NOMO-1 treated with DMSO at 0.1 percent for 48 hours (cell line): Measurements from ENCODE around the gene EP400.

Source experiments
- DNase-seq: peaks from one replicate; lab custom pipeline; 2025; ENCODE audit not compliant: unreplicated experiment; lab: John Stamatoyannopoulos, UW

Gene EP400

GRCh38 chr12:131923260-131923659 is 26.5 kb upstream of the EP400 start:
- DNase-seq: no peak

- DNase-seq: no peak
Measured at GRCh38 chr12:131927110-131928079, 22.3 kb upstream of the EP400 start.

- no peak for DNase-seq
Measured at GRCh38 chr12:131928080-131928710, 21.5 kb upstream of the EP400 start.

- DNase-seq: peak; percentile 92
Measured at GRCh38 chr12:131928711-131929580, 20.8 kb upstream of the EP400 start, which contains the start of gene PUS1. TSS of gene PUS1 (plus strand) at chr12:131929276. CDS start at chr12:131929723, 447 bp downstream.

- no peak for DNase-seq
Measured at GRCh38 chr12:131929581-131930456, 19.9 kb upstream of the EP400 start.

- DNase-seq: no peak
Measured at GRCh38 chr12:131930510-131930909, 19.2 kb upstream of the EP400 start.

- DNase-seq: no peak
Measured at GRCh38 chr12:131933387-131933786, 16.4 kb upstream of the EP400 start.

- DNase-seq: no peak
Measured at GRCh38 chr12:131934535-131934934, 15.2 kb upstream of the EP400 start.

GRCh38 chr12:131938082-131938481 is 11.7 kb upstream of the EP400 start:
- no peak for DNase-seq

- DNase-seq: no peak
Measured at GRCh38 chr12:131939007-131939406, 10.7 kb upstream of the EP400 start.

- DNase-seq: no peak
Measured at GRCh38 chr12:131940141-131940547, 9.6 kb upstream of the EP400 start.

GRCh38 chr12:131941116-131941986 is 8.4 kb upstream of the EP400 start:
- no peak for DNase-seq

- no peak for DNase-seq
Measured at GRCh38 chr12:131941987-131942341, 7.8 kb upstream of the EP400 start.

GRCh38 chr12:131942671-131943070 is 7.1 kb upstream of the EP400 start:
- DNase-seq: no peak

GRCh38 chr12:131943389-131943788 is 6.4 kb upstream of the EP400 start:
- no peak for DNase-seq

GRCh38 chr12:131943876-131944275 is 5.9 kb upstream of the EP400 start:
- DNase-seq: no peak

- no peak for DNase-seq
Measured at GRCh38 chr12:131944601-131945251, 5.0 kb upstream of the EP400 start.

GRCh38 chr12:131946757-131947156 is 3.0 kb upstream of the EP400 start:
- DNase-seq: no peak

GRCh38 chr12:131947482-131948027 is 2.2 kb upstream of the EP400 start:
- no peak for DNase-seq
